GM12878 (cell line): ENCODE results near the gene FMNL3. TPM values are rescaled to one million over a fixed set of nuclear protein-coding genes. Genes with fewer than 3 reads are reported as not detected.
A peak's percentile ranks its signal among the peaks of the same experiment; 100 is the strongest.

Experiments
- ATAC-seq: fragments of 200-7000 bp; cut with Tn5 transposase; 3 replicates; pipeline ENCODE4 v1.9.1; 2020; ENCODE audit warnings: mild to moderate bottlenecking, moderate library complexity
- BruUV-seq: library from RNA; stranded (reverse); fragments of 400-500 nt; replicated peaks from 2 replicates; lab custom pipeline; 2021; lab: Mats Ljungman, UMichigan
- CTCF ChIA-PET: fragments of 300-600 bp; sonication (Branson Sonifier 250); formaldehyde crosslinking; extraction: SDS; loops from one replicate; lab custom pipeline; 2021; ENCODE audit warnings: inconsistent platforms; lab: Yijun Ruan, JAX
- POLR2A ChIA-PET: fragments of 350-600 bp; formaldehyde crosslinking; extraction: SDS; loops from one replicate; lab custom pipeline; 2021; ENCODE audit warnings: inconsistent platforms; lab: Charles Lee
- RAD21 ChIA-PET: fragments of 300-600 bp; sonication (Branson Sonifier 250); formaldehyde crosslinking; loops from one replicate; lab custom pipeline; 2023; ENCODE audit warnings: antibody characterized with exemption; ENCODE audit not compliant: unreplicated experiment; lab: Charles Lee
- SMC1A ChIA-PET: fragments of 300-600 bp; sonication (Branson Sonifier 250); formaldehyde crosslinking; loops from one replicate; lab custom pipeline; 2023; ENCODE audit not compliant: unreplicated experiment, uncharacterized antibody; lab: Charles Lee
- DNase-seq: peaks from one replicate; pipeline ENCODE4 v3.0.0-alpha.2; 2011; ENCODE audit warnings: low read depth, low spot score
- FAIRE-seq: peaks from 3 replicates; lab custom pipeline; 2011; peaks lifted over from hg19 to GRCh38; lab: Jason Lieb, UNC
- H2AFZ ChIP-seq: 2 replicates; pipeline ENCODE4 v1.6.0; 2011; ENCODE audit warnings: low read depth, low read length, control low read depth; ENCODE audit not compliant: control insufficient read depth
- H3K27ac ChIP-seq: 2 replicates; pipeline ENCODE4 v1.5.1; 2011; ENCODE audit warnings: control low read depth; ENCODE audit not compliant: control insufficient read depth, insufficient read depth
- H3K27me3 ChIP-seq, 2 experiments: replicated peaks in 1 of 2; 2 replicates each; pipeline versions ENCODE4 v1.6.0 to v1.6.1; 2011; ENCODE audit warnings: low read length in 1 of 2; ENCODE audit not compliant: control insufficient read depth in 2 of 2, insufficient read depth in 2 of 2
- H3K36me3 ChIP-seq, 2 experiments: 2 replicates each; pipeline ENCODE4 v1.5.1; 2011; ENCODE audit warnings: low read length in 1 of 2; ENCODE audit not compliant: control insufficient read depth in 2 of 2, insufficient read depth in 2 of 2
- H3K4me1 ChIP-seq: 2 replicates; pipeline ENCODE4 v1.6.1; 2011; ENCODE audit warnings: mild to moderate bottlenecking, low read length, moderate library complexity, mixed read lengths; ENCODE audit not compliant: control insufficient read depth, insufficient read depth
- H3K4me2 ChIP-seq: 2 replicates; pipeline ENCODE4 v1.6.0; 2011; ENCODE audit warnings: control low read depth; ENCODE audit not compliant: control insufficient read depth, insufficient read depth
- H3K4me3 ChIP-seq: fragments of 200-600 bp; sonication (generic); 2 replicates; pipeline ENCODE4 v1.5.1; 2016
- H3K79me2 ChIP-seq: 2 replicates; pipeline ENCODE4 v1.6.0; 2011; ENCODE audit warnings: low read length; ENCODE audit not compliant: control insufficient read depth, insufficient read depth
- H3K9ac ChIP-seq: 2 replicates; pipeline ENCODE4 v1.8.0; 2011; ENCODE audit warnings: low read length, control low read depth, mixed read lengths; ENCODE audit not compliant: control insufficient read depth, insufficient read depth
- H3K9me3 ChIP-seq: replicated peaks from 3 replicates; pipeline ENCODE4 v1.5.1; 2011; ENCODE audit warnings: mild to moderate bottlenecking, low read length; ENCODE audit not compliant: control insufficient read depth, insufficient read depth
- H4K20me1 ChIP-seq: 2 replicates; pipeline ENCODE4 v1.6.0; 2011; ENCODE audit not compliant: control insufficient read depth, insufficient read depth
- CEBPZ ChIP-seq: fragments of 150-350 bp; IDR thresholded peaks from 2 replicates; pipeline ENCODE4 v1.6.1; 2016; ENCODE audit warnings: low read depth, low read length
- E2F4 ChIP-seq: IDR thresholded peaks from 2 replicates; pipeline ENCODE4 v1.6.1; 2012; ENCODE audit warnings: low read depth, low read length, improper control_type of control experiment
- IKZF2 ChIP-seq, 2 experiments: fragments of 450-650 bp; IDR thresholded peaks; 2 replicates each; pipeline ENCODE4 v1.6.1; 2017; ENCODE audit warnings: mild to moderate bottlenecking in 2 of 2, moderate library complexity in 2 of 2
- NKRF ChIP-seq: fragments of 450-650 bp; conservative IDR thresholded peaks from 2 replicates; pipeline ENCODE4 v1.6.1; 2017; ENCODE audit warnings: mild to moderate bottlenecking, moderate library complexity
- RELB ChIP-seq: fragments of 450-650 bp; IDR thresholded peaks from 2 replicates; pipeline ENCODE4 v1.6.1; 2017; ENCODE audit warnings: low read depth, mild to moderate bottlenecking, moderate library complexity
- SIX5 ChIP-seq: IDR thresholded peaks from 2 replicates; pipeline ENCODE4 v1.6.1; 2011; ENCODE audit warnings: mild to moderate bottlenecking, low read depth, low read length, moderate library complexity; ENCODE audit not compliant: severe bottlenecking
- SRF ChIP-seq, 2 experiments: IDR thresholded peaks; 2 replicates each; pipeline ENCODE4 v1.6.1; 2011; ENCODE audit warnings: low read depth in 2 of 2, low read length in 2 of 2, mild to moderate bottlenecking in 1 of 2, moderate library complexity in 1 of 2
- TCF12 ChIP-seq: IDR thresholded peaks from 2 replicates; pipeline ENCODE4 v1.6.1; 2011; ENCODE audit warnings: low read depth, mild to moderate bottlenecking, low read length
- YBX1 ChIP-seq: fragments of 450-650 bp; IDR thresholded peaks from 2 replicates; pipeline ENCODE4 v1.6.1; 2016; ENCODE audit warnings: antibody characterized with exemption
- ZNF207 ChIP-seq: fragments of 450-650 bp; IDR thresholded peaks from 2 replicates; pipeline ENCODE4 v1.6.1; 2014; ENCODE audit warnings: antibody characterized with exemption, mild to moderate bottlenecking, borderline replicate concordance
- WGBS: methylation state at CpG from one replicate; pipeline ENCODE4 v1.1.6; 2016; ENCODE audit warnings: low lambda C conversion rate; ENCODE audit not compliant: insufficient replicate concordance, insufficient coverage; ENCODE audit errors: missing lambda C conversion rate; 5-methylcytosine and 5-hydroxymethylcytosine counted together
- in situ Hi-C: fragments of 300-500 bp; cut with MboI; formaldehyde crosslinking; loops from 9 replicates; pipeline ENCODE4 v1.14.3; 2018; ENCODE audit warnings: mixed read lengths
- intact Hi-C: fragments of 100-400 bp; cut with micrococcal nuclease; formaldehyde crosslinking; loops from one replicate; pipeline ENCODE4 v1.14.2; 2022; ENCODE audit not compliant: unreplicated experiment
- polyA plus RNA-seq, 11 experiments: library from polyadenylated mRNA; depleted of rRNA in 4 of 11; unstranded in 6 of 11; stranded (reverse) in 5 of 11; fragments of >200 nt; fragmentation: Nextera tagmentation in 4 of 11; fragmentation: Illumina TruSeq in 1 of 11; extraction: Ambion mirVana in 4 of 11; extraction: Trizol in 1 of 11; gene quantifications; 1 replicate in 1 of 11; 2 replicates in 10 of 11; pipeline versions ENCODE4 v1.2.1 to v1.2.3, GENCODE V29; 2011 to 2016; ENCODE audit warnings: inconsistent platforms in 2 of 11, missing spikeins in 2 of 11, low read depth in 1 of 11
- total RNA-seq, 4 experiments: library from RNA; depleted of rRNA in 3 of 4; stranded (reverse); fragments of >200 nt in 3 of 4; fragmentation: Illumina TruSeq in 1 of 4; extraction: Trizol in 1 of 4; gene quantifications; 2 replicates each; pipeline versions ENCODE4 v1.2.1 to v1.2.3, GENCODE V29; 2013 to 2021

FMNL3 gene
- total and polyA plus RNA-seq, 10 of the 15 experiments (the other 5 are each of a cell fraction or from before 2014, with no cell fraction given): 3.0 to 64.9 (median 30.9) TPM

GRCh38 chr12:49740930-49741881 is 34.0 kb upstream of the FMNL3 start, which contains the start of gene TMBIM6:
TSS of gene TMBIM6 (plus strand) at chr12:49741557. CDS start at chr12:49752494, 10,937 bp downstream.
- no TSS peak for BruUV-seq
- 6% methylated on average over 50 of the region's 50 CpGs for WGBS
- 0 out of 2 replicates have a peak, but pooled peaks cover 2% of the 10 kb centered on the region for H3K4me1 ChIP-seq
- H2AFZ ChIP-seq: peak within 1 kb of the TSS; percentile 89
- DNase-seq (peak; percentile 99), ATAC-seq (peak; percentile 96), FAIRE-seq (peak; percentile 99)
- H3K79me2 ChIP-seq: peaks cover 45% of the 10 kb centered on the region
- peak within 1 kb of the TSS; percentile 78 for H3K9ac ChIP-seq
- POLR2A ChIA-PET: interaction anchor here (0.6 to 1.9 kb wide), 28 partner anchors 9 to 813 kb away, joined by 3 to 34 read pairs (median 4); partner anchors contain the start of genes FMNL3, NCKAP5L, PRPF40B and RHEBL1
- peak within 1 kb of the TSS; percentile 77 for H3K4me3 ChIP-seq
- peak within 1 kb of the TSS; percentile 71 for H3K4me2 ChIP-seq
- H3K9me3 ChIP-seq: no peaks in the 10 kb centered on the region
- H3K36me3 ChIP-seq: peaks cover 0 to 5% of the 10 kb centered on the region in 2 experiments; a peak in 2 of 4 replicates
- peak within 1 kb of the TSS; percentile 96 for H3K27ac ChIP-seq
- H3K27me3 ChIP-seq: no peaks in the 10 kb centered on the region
- SMC1A ChIA-PET: interaction anchor here (0.7 to 2.8 kb wide), 26 partner anchors 7 to 102 kb away, joined by 3 to 20 read pairs (median 4); partner anchors contain the start of genes BCDIN3D and NCKAP5L
- in situ Hi-C loops: no loop called here
- peaks cover 10% of the 10 kb centered on the region; the same call in 1 of the 2 replicates for H4K20me1 ChIP-seq
- RAD21 ChIA-PET: interaction anchor here (0.6 to 2.1 kb wide), 38 partner anchors 8 to 655 kb away, joined by 3 to 31 read pairs (median 4); partner anchors contain the start of genes BCDIN3D, FAM186A, FMNL3 and NCKAP5L
- CTCF ChIA-PET: interaction anchor here (0.5 to 5.6 kb wide), 51 partner anchors 8 to 506 kb away, joined by 3 to 65 read pairs (median 4); partner anchors contain the start of genes BCDIN3D, COX14, FMNL3 and NCKAP5L
- intact Hi-C loops: loop anchor here (1.0 to 2.0 kb wide), 2 partner anchors 34 to 35 kb away; partner anchors contain the start of gene FMNL3
- TF ChIP-seq SRF (IDR thresholded peaks at IDR 0.05; ENCODE audit: low read depth in 2 of 2, low read length in 2 of 2) (peak; percentile 27 to 68; a peak in 1 of 4 replicates), NKRF (no peak; the same call in 1 of the 2 replicates), E2F4 (no peak), IKZF2 (IDR thresholded peaks at IDR 0.05) (peak; percentile 54 to 62; a peak in 1 of 4 replicates), SIX5 (peak; percentile 2), CEBPZ (0 out of 2 replicates have a peak, but pooled peaks have one; percentile 11), ZNF207 (no peak; the same call in 1 of the 2 replicates), YBX1 (no peak), TCF12 (peak; percentile 84; the same call in 1 of the 2 replicates), RELB (peak; percentile 88)
